H1 (cell line): Measurements from ENCODE around the gene C19orf67. TPM values are rescaled to one million over a fixed set of nuclear protein-coding genes. Genes with fewer than 3 reads are reported as not detected.

Source experiments
- BCL11A ChIP-seq, 2 experiments: IDR thresholded peaks; one replicate each; pipeline ENCODE4 v1.6.1; 2011; ENCODE audit warnings: low read depth in 2 of 2, low read length in 2 of 2, mild to moderate bottlenecking in 2 of 2
- CBX8 ChIP-seq: fragments of 300-800, 300-1000 bp; sonication (generic); IDR thresholded peaks from 2 replicates; pipeline ENCODE4 v1.7.1; 2016; ENCODE audit warnings: low read depth, low read length, borderline replicate concordance
- FOSL1 ChIP-seq: IDR thresholded peaks from 2 replicates; pipeline ENCODE4 v1.6.1; 2011; ENCODE audit warnings: mild to moderate bottlenecking, low read depth, low read length, moderate library complexity; ENCODE audit not compliant: insufficient read depth
- GABPA ChIP-seq: IDR thresholded peaks from 2 replicates; pipeline ENCODE4 v1.6.1; 2011; ENCODE audit warnings: mild to moderate bottlenecking, low read length, moderate library complexity, borderline replicate concordance; ENCODE audit not compliant: insufficient read depth
- PHF8 ChIP-seq: fragments of 200-600 bp; sonication (generic); conservative IDR thresholded peaks from 2 replicates; pipeline ENCODE4 v1.7.1; 2012; ENCODE audit warnings: low read depth, mild to moderate bottlenecking, inconsistent platforms, low read length, moderate library complexity
- RBBP5 ChIP-seq: IDR thresholded peaks from 2 replicates; pipeline ENCODE4 v1.7.1; 2012; ENCODE audit warnings: low read depth, mild to moderate bottlenecking, inconsistent platforms, low read length, moderate library complexity, borderline replicate concordance
- SP2 ChIP-seq: IDR thresholded peaks from 2 replicates; pipeline ENCODE4 v1.6.1; 2012; ENCODE audit warnings: mild to moderate bottlenecking, low read length, inconsistent platforms
- polyA plus RNA-seq, 7 experiments: library from polyadenylated mRNA; depleted of rRNA in 3 of 7; stranded (reverse) in 5 of 7; unstranded in 2 of 7; fragments of >200 nt in 5 of 7; fragments of 200-250 nt in 2 of 7; gene quantifications; 1 replicate in 5 of 7; 2 replicates in 1 of 7; 4 replicates in 1 of 7; pipeline versions ENCODE4 v1.2.1 to v1.2.3, GENCODE V29; 2011 to 2013; ENCODE audit warnings: missing spikeins in 2 of 7, mixed read lengths in 2 of 7
- total RNA-seq: library from RNA; stranded (reverse); fragmentation: NEBNext Ultra II Directional; extraction: Animal tissue kit (Norgen Biotek cat#: 25700); gene quantifications from 2 replicates; pipeline ENCODE4 v1.2.1, GENCODE V29; 2021

The C19orf67 gene
- total and polyA plus RNA-seq, 2 of the 8 experiments (the other 6 are each of a cell fraction or from before 2014, with no cell fraction given) = 0.12 TPM; not detected in 1

DNA sequence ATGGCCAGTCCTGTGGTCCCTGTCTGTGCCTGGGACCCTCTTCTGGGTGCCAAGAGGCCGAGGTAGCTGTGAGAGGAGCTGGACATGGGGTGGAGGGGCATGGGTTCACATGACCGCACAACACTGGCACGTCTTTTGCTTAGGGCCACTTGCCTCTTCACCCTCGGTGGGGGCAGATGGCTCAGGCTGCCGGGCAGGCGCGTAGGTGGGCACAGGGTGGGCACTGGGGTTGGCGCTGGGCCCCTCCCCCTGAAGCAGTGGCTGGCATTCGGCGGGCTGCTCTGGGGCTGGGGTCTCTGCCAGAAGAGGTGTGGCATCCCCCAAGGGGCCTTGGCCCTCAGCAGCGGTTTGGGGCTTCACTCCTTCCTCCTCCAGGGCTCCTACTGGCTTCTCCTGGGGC lies 32.1 kb downstream of the C19orf67 start (continued):
- no peak for TF ChIP-seq SP2
- no peak for TF ChIP-seq RBBP5
- no peak for TF ChIP-seq GABPA
- no peak for TF ChIP-seq PHF8
- TF ChIP-seq CBX8 = no peak
- no peak for TF ChIP-seq FOSL1
- TF ChIP-seq BCL11A (IDR thresholded peaks at IDR 0.05; ENCODE audit: low read depth in 2 of 2, low read length in 2 of 2) = no peak
